Mononuclear cell (primary cell): Measurements from ENCODE around the gene TMEM9. TPM values are rescaled to one million over a fixed set of nuclear protein-coding genes. Genes with fewer than 3 reads are reported as not detected.

Source experiments
- H3K27me3 ChIP-seq: 2 replicates; pipeline ENCODE4 v1.6.0; 2011; ENCODE audit warnings: low read length, control low read depth; ENCODE audit not compliant: insufficient read depth
- H3K4me1 ChIP-seq: 2 replicates; pipeline ENCODE4 v1.5.1; 2011; ENCODE audit warnings: mild to moderate bottlenecking, low read length, control low read depth; ENCODE audit not compliant: insufficient read depth
- H3K4me3 ChIP-seq: 2 replicates; pipeline ENCODE4 v1.5.1; 2011; ENCODE audit warnings: mild to moderate bottlenecking, low read length, moderate library complexity
- H3K9me3 ChIP-seq: 2 replicates; pipeline ENCODE4 v1.5.1; 2011; ENCODE audit warnings: low read depth, mild to moderate bottlenecking, control low read depth, low read length
- total RNA-seq: library from RNA; depleted of rRNA; stranded (reverse); fragments of >200 nt; gene quantifications from one replicate; pipeline ENCODE4 v1.2.3, GENCODE V29; 2012

TMEM9 gene
- total RNA-seq, 1 donor = 11.1 TPM

- Histone ChIP-seq H3K27me3 (no peaks in the 10 kb centered on the region), H3K4me1 (no peaks in the 10 kb centered on the region), H3K9me3 (no peaks in the 10 kb centered on the region), H3K4me3 (no peak overlapping the region)
Measured at GRCh38 chr1:201181726-201182125, 27.5 kb upstream of the TMEM9 start.

GRCh38 chr1:201181323-201181722 lies 27.0 kb upstream of the TMEM9 start:
- H3K9me3 ChIP-seq = no peaks in the 10 kb centered on the region
- H3K27me3 ChIP-seq = no peaks in the 10 kb centered on the region
- H3K4me3 ChIP-seq = no peak overlapping the region
- no peaks in the 10 kb centered on the region for H3K4me1 ChIP-seq

- Histone ChIP-seq H3K4me1 (no peaks in the 10 kb centered on the region), H3K9me3 (no peaks in the 10 kb centered on the region), H3K27me3 (no peaks in the 10 kb centered on the region), H3K4me3 (no peak overlapping the region)
Measured at GRCh38 chr1:201180901-201181300, 26.6 kb upstream of the TMEM9 start.

GRCh38 chr1:201180141-201180540 lies 25.9 kb upstream of the TMEM9 start:
- Histone ChIP-seq H3K27me3 (no peaks in the 10 kb centered on the region), H3K4me1 (no peaks in the 10 kb centered on the region), H3K9me3 (no peaks in the 10 kb centered on the region), H3K4me3 (no peak overlapping the region)

GRCh38 chr1:201178718-201179117 lies 24.4 kb upstream of the TMEM9 start:
- Histone ChIP-seq H3K9me3 (no peaks in the 10 kb centered on the region), H3K4me3 (no peak overlapping the region), H3K4me1 (no peaks in the 10 kb centered on the region), H3K27me3 (no peaks in the 10 kb centered on the region)

- H3K27me3 ChIP-seq = no peaks in the 10 kb centered on the region
- no peak overlapping the region for H3K4me3 ChIP-seq
- no peaks in the 10 kb centered on the region for H3K9me3 ChIP-seq
- H3K4me1 ChIP-seq = no peaks in the 10 kb centered on the region
Measured at GRCh38 chr1:201176940-201177339, 22.7 kb upstream of the TMEM9 start.

GRCh38 chr1:201175820-201176500 lies 21.7 kb upstream of the TMEM9 start:
- H3K27me3 ChIP-seq = peaks cover 3% of the 10 kb centered on the region
- H3K4me3 ChIP-seq = no peak overlapping the region
- H3K9me3 ChIP-seq = no peaks in the 10 kb centered on the region
- peaks cover 8% of the 10 kb centered on the region for H3K4me1 ChIP-seq

- Histone ChIP-seq H3K4me3 (no peak overlapping the region), H3K4me1 (peaks cover 15% of the 10 kb centered on the region), H3K27me3 (peaks cover 3% of the 10 kb centered on the region), H3K9me3 (no peaks in the 10 kb centered on the region)
Measured at GRCh38 chr1:201173736-201174135, 19.5 kb upstream of the TMEM9 start.

GRCh38 chr1:201172999-201173610 lies 18.8 kb upstream of the TMEM9 start:
- Histone ChIP-seq H3K4me3 (no peak overlapping the region), H3K27me3 (peaks cover 3% of the 10 kb centered on the region), H3K4me1 (peaks cover 15% of the 10 kb centered on the region), H3K9me3 (no peaks in the 10 kb centered on the region)

- Histone ChIP-seq H3K4me3 (no peak overlapping the region), H3K9me3 (no peaks in the 10 kb centered on the region), H3K4me1 (peaks cover 15% of the 10 kb centered on the region), H3K27me3 (peaks cover 3% of the 10 kb centered on the region)
Measured at GRCh38 chr1:201172326-201172725, 18.1 kb upstream of the TMEM9 start.

GRCh38 chr1:201171063-201172036 lies 17.1 kb upstream of the TMEM9 start:
- Histone ChIP-seq H3K4me1 (peaks cover 15% of the 10 kb centered on the region), H3K4me3 (peak overlapping the region; percentile 45), H3K9me3 (no peaks in the 10 kb centered on the region), H3K27me3 (peaks cover 3% of the 10 kb centered on the region)

- Histone ChIP-seq H3K4me3 (peak overlapping the region; percentile 45), H3K27me3 (peaks cover 3% of the 10 kb centered on the region), H3K4me1 (peaks cover 15% of the 10 kb centered on the region), H3K9me3 (no peaks in the 10 kb centered on the region)
Measured at GRCh38 chr1:201170533-201171062, 16.3 kb upstream of the TMEM9 start.

- H3K4me1 ChIP-seq = peaks cover 15% of the 10 kb centered on the region
- peaks cover 3% of the 10 kb centered on the region for H3K27me3 ChIP-seq
- no peak overlapping the region for H3K4me3 ChIP-seq
- no peaks in the 10 kb centered on the region for H3K9me3 ChIP-seq
Measured at GRCh38 chr1:201169971-201170532, 15.8 kb upstream of the TMEM9 start.

- H3K9me3 ChIP-seq = no peaks in the 10 kb centered on the region
- no peak overlapping the region for H3K4me3 ChIP-seq
- peaks cover 3% of the 10 kb centered on the region for H3K27me3 ChIP-seq
- H3K4me1 ChIP-seq = peaks cover 15% of the 10 kb centered on the region
Measured at GRCh38 chr1:201169203-201169602, 14.9 kb upstream of the TMEM9 start.
